HG02571 (cell line): ENCODE results near the gene IFTAP.

Source experiments
- ATAC-seq: cut with Tn5 transposase; IDR thresholded peaks from one replicate; pipeline ENCODE4 v1.9.1; 2021; ENCODE audit warnings: mild to moderate bottlenecking, moderate library complexity; ENCODE audit not compliant: unreplicated experiment

IFTAP gene

DNA sequence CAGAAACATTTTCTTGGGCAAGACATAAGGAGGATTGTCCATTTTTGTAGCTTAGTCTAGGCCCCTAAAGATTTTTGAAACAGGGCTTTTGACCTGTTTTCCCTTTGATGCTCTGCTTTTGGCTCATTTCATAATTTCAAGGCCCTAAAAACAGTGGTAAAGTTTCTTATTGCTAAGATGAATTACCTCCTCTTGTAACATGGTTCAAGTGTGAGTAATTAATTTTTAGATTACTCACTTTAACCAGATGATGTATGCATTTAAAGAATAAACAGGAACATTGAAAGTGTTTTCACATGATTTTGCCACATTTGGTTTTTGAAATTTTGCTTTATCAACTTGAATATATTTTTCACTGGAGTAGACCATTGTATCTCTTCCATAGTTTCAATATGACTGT lies 2.6 kb downstream of the IFTAP start:
- no peak for ATAC-seq

DNA sequence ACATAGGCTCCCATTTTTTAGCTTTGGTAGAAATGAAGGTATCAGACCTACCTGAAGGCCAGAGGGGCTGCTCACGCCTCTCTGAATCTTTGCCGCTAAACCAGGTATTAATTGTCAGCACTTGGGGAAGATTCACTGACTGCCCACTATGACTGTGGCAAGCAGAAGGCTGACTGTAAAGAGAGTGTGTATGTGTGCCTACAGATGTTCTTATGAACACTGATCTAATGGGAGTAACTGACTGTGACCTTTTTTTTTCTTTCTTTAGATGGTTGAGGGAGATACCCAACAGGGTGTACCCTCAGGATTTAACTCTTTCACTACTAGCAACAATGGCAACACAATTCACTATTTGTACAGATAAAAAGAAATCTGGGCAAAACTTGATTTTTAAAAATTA lies 3.7 kb downstream of the IFTAP start, which contains the start of gene RAG2:
RAG2 (minus strand) TSS at position 186 of the 400 bp plus-strand sequence. CDS start 4,068 bp downstream, outside the sequence.
- no peak for ATAC-seq

GRCh38 chr11:36600180-36600579 lies 5.9 kb downstream of the IFTAP start:
- ATAC-seq = no peak

- no peak for ATAC-seq
These were observed 6.9 kb downstream of the IFTAP start for GRCh38 chr11:36601155-36601554.

- no peak for ATAC-seq
These were observed 7.8 kb downstream of the IFTAP start for GRCh38 chr11:36602135-36602534.

DNA sequence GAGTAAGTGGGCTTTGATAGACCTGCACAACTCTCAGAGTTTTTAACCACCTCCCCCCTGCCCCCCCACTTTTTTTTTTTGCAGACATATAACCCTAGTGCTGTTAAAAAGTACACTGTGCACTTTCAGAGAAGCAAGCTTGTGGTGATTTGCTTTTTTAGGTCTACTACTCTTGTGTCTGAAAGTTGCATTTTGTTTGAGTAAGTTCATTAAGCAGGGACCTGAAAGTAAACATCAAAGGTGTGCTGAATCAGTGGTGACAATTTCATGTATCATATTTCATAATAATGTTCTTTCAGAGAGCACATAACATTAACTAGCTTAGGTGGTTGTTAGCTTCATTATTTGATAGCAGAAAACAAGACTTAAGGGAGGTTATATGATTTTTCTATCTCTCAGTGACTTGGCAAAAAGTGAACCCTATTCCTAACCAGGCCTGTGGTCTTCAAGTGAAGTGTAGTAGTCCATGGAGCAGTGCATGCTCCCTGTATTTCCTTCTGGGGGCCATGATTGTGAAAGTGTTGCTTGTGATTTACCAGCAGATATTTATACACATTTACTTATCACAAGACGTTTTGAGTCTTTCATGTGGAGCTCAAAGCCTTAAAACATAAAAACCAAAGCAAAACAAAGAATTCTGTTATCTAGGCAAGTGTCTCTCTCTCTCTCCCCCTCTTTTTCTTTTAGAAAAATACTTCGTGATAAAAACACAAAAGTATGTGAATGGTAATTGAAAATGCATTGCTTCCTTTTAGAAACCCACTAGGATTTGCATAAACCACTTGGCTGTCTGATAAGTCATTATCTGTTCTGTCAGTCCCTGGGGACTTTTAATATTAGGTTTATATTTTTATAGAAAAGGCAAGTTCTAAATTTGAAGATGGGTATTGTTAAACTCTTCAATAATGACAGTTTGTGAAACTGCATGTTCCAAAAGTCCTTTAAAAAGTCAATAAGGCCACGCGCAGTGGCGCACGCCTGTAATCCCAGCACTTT lies 11.2 kb downstream of the IFTAP start:
- peak; percentile 54 for ATAC-seq

GRCh38 chr11:36608491-36609199 lies 14.3 kb downstream of the IFTAP start:
- no peak for ATAC-seq

DNA sequence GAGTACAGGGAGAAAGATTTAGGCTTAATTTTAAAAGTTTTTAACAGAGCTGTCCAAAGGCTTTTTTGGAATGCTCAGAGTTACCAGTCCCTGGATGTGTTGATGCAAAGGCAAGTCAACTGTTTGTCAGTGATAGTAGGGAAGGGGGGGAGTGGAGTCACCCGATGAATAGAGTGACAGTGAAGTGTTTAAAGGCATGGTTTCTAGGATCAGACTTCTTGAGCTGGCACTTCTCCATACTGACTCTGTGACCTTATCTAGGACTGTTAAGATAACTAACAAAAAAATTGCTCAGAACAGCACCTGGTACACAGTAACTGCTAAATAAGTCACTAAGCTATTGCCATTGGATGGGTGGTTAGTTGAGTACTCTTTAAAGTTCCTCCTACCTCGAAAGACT lies 15.1 kb downstream of the IFTAP start:
- no peak for ATAC-seq

DNA sequence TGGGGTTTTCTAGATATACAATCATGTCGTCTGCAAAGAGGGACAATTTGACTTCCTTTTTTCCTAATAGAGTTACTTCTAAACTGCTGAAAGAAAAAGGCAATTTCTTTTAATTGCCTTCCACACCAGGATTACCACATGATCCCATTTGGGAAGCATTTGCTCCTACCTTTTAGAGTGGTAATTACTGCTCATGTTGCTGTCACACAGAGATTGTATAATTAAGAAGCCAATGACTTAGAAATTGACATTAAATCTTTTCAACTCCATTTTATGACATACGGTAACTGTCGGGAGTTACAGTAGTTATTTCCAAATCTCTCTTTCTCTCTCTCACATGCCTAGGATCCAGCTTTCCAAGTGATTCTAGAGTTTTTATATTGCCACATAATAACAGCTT lies 21.5 kb downstream of the IFTAP start:
- no peak for ATAC-seq

GRCh38 chr11:36617543-36618362 lies 23.5 kb downstream of the IFTAP start:
- no peak for ATAC-seq

DNA sequence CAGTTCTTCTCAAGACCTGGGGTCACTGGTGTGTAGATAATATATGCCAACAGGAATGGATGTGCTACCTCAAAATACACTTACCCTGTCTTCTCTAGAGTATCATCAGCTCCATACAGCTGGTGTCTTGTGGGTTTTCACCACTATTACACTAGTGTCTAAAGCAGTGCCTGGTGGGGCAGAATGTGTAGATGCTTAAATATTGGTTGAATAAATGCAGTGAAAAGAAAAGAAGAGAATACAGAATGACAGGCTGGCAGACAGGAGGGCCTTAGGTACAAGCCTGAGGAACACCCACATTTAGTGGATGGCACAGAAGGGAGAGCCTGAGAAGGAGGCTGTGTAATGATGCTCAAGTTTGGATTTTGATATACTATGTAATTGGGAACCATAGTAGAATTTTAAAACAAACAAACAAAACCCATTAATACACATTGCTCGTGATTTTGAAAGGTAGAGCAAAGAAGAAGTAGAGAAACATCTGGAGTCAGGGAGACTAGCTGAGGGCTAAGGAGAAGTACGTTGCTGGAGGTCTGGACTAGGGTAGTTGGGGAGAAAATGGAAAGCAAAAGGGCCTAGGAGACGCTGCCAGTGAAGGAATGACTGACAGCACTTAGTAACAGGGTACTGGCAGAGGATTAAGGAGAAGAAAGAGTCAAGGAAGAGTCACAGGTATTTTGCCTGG lies 24.2 kb downstream of the IFTAP start:
- ATAC-seq = no peak

- no peak for ATAC-seq
These were observed 25.2 kb downstream of the IFTAP start for GRCh38 chr11:36619502-36619901.

DNA sequence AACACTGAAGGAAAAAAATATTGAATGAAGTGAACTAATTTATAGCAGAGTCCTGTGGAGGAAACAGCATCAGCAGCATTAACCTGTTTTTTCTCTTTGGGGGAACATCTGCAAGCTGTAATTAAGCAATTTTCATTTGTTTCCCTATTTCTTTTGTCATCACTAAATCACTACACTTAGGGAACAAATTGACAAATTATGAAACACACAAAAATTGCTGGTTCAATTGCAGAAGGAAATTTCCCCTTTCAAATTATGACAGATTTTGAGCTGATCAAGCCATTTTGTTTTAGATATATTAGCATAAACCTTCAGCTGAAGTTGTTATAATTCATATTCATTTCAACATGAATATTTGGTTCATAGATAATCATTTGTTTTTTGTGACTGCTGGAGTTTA lies 25.9 kb downstream of the IFTAP start:
- no peak for ATAC-seq

GRCh38 chr11:36622431-36623136 lies 28.3 kb downstream of the IFTAP start:
- peak; percentile 78 for ATAC-seq

- no peak for ATAC-seq
These were observed 29.2 kb downstream of the IFTAP start for GRCh38 chr11:36623494-36623893.

DNA sequence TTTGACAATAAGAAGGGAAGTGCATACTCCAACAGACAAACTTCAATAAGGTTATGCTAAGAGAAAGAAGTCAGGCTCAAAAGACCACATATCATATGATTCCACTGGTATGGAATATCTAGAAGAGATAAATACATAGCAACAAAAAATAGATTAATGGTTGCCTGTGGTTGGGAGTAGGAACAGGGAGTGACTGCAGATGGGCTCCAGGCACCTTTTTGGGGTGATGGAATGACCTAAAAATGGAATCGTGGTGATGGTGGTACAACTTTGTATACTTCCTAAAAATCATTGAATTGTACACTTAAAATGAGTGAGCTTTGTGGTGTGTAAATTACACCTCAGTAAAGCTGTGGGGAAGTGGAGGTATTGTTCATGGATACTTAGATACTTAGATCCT lies 32.7 kb downstream of the IFTAP start:
- no peak for ATAC-seq

DNA sequence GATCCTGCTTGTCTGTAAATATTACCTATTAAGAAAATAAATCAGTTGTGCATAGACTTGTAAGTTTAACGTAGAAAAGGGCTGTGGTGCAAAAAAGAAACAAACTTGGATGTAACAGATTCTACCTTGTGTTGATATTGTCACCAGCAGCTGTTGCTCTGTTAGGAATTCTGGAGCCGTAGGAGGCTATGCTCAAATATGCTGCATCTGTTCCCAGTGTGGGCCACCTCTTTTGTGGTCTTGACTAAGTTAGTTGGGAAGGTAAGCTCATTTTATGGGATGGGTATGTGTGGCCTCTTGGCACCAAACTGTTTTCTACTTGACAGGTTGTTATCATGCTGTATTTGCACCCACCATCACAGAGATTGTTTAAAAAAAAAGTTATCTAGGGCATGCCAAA lies 33.2 kb downstream of the IFTAP start:
- no peak for ATAC-seq

DNA sequence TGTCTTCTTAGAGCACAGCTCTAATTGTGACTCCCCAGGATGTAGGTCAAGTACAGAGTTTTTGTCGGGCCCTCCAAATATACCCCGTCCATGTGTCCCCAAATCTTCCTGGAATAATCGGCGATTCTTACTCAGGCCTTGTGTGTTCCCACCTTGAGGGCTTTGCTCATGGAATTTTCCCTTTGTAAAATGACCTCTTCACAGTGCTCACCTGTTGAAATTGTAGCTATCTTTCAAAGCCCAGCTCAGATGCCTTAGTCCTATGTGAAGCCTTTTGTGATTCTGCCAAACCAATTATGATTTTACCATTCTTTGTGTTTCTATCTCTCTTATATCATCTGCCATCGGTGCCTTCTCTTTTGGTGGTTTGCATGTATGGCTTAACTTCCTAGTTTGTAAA lies 33.8 kb downstream of the IFTAP start:
- ATAC-seq = no peak

DNA sequence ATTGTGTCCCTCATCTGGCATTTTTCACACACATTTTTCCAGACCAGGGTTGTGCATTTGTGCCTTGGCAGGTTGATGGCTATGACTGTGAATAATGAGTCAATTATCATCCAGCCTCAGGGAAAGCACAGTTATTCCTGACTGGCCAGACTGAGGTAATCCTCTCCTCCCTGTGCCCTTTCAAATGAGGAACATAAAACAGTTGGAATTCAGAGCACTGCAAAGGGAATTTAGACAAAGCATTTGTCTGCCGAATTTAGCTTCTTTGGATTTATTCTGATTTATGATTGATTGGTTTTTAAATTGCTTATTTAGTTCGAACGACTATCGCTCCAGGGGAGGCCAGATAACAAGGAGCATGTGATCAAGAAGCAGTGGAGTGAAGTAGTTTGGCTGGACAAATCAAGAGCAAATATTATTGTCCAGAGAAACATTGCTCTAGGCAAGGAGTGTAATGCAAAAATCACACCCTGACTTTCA lies 34.5 kb downstream of the IFTAP start:
- ATAC-seq = no peak

- peak; percentile 94 for ATAC-seq
These were observed 37.5 kb downstream of the IFTAP start for GRCh38 chr11:36631774-36632173.
